Lower leg skin (tissue), 3 donors: ENCODE data around the gene SORCS2.

Source experiments
- POLR2A ChIP-seq, 2 donors: fragments of 450-650 bp; IDR thresholded peaks; one replicate each; pipeline ENCODE4 v1.6.1; 2016 to 2017; ENCODE audit warnings: antibody characterized with exemption in 2 of 2, mild to moderate bottlenecking in 1 of 2, moderate library complexity in 1 of 2
- TF ChIP-seq, protein P1 (sequence below), 3 donors: fragments of 450-650 bp; IDR thresholded peaks; one replicate each; pipeline ENCODE4 v1.5.1; 2016; ENCODE audit warnings: antibody characterized with exemption in 3 of 3, mild to moderate bottlenecking in 3 of 3, moderate library complexity in 2 of 3

DNA sequence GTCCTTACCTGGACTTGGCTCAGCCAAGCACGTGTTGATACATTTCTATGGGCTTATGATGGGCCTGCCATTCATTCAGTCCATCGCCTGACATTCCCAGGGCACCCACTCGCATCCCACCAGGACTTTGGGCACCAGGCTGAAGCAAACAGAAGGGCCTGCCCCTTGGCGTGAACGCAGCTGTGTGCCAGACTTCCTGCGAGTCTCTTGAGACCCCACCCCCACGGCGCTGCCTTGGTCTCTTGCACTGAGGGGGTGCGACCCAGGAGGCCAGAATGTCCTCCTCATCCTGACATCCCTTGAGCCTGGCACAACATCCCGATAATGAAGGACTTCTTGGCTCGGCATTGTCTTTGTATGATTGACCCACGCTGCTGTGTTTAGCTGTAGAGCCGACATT lies 243.9 kb downstream of the SORCS2 start:
- TF ChIP-seq, protein P1, sequence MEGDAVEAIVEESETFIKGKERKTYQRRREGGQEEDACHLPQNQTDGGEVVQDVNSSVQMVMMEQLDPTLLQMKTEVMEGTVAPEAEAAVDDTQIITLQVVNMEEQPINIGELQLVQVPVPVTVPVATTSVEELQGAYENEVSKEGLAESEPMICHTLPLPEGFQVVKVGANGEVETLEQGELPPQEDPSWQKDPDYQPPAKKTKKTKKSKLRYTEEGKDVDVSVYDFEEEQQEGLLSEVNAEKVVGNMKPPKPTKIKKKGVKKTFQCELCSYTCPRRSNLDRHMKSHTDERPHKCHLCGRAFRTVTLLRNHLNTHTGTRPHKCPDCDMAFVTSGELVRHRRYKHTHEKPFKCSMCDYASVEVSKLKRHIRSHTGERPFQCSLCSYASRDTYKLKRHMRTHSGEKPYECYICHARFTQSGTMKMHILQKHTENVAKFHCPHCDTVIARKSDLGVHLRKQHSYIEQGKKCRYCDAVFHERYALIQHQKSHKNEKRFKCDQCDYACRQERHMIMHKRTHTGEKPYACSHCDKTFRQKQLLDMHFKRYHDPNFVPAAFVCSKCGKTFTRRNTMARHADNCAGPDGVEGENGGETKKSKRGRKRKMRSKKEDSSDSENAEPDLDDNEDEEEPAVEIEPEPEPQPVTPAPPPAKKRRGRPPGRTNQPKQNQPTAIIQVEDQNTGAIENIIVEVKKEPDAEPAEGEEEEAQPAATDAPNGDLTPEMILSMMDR (IDR thresholded peaks at IDR 0.05) = no peak
- TF ChIP-seq POLR2A (IDR thresholded peaks at IDR 0.05) = no peak
